ENCODE data around the gene PEX5L. TPM values are rescaled to one million over a fixed set of nuclear protein-coding genes. Genes with fewer than 3 reads are reported as not detected.

The PEX5L gene
- total and polyA plus RNA-seq, 8 donors: 0.08 to 2.4 TPM; not detected in 6

DNA sequence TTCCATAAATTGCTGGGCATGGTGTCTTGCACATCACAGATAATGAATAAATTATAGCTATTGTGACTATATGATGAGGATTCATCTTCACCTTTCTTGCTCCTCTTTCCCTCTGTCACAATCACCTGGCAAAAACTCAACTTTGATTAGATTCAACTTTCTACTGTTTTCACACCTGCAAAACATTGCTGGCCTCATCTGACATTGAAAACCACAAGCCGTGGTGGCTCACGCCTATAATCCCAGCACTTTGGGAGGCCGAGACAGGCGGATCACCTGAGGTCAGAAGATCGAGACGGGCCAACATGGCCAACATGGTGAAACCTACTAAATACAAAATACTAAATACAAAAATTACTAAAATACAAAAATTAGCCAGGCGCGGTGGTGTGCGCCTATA is 12.7 kb upstream of the PEX5L start:
- no peak for TF ChIP-seq EP300 (IDR thresholded peaks at IDR 0.05)
- no peak for TF ChIP-seq POLR2A (IDR thresholded peaks at IDR 0.05)
- TF ChIP-seq, protein P1, sequence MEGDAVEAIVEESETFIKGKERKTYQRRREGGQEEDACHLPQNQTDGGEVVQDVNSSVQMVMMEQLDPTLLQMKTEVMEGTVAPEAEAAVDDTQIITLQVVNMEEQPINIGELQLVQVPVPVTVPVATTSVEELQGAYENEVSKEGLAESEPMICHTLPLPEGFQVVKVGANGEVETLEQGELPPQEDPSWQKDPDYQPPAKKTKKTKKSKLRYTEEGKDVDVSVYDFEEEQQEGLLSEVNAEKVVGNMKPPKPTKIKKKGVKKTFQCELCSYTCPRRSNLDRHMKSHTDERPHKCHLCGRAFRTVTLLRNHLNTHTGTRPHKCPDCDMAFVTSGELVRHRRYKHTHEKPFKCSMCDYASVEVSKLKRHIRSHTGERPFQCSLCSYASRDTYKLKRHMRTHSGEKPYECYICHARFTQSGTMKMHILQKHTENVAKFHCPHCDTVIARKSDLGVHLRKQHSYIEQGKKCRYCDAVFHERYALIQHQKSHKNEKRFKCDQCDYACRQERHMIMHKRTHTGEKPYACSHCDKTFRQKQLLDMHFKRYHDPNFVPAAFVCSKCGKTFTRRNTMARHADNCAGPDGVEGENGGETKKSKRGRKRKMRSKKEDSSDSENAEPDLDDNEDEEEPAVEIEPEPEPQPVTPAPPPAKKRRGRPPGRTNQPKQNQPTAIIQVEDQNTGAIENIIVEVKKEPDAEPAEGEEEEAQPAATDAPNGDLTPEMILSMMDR (IDR thresholded peaks at IDR 0.05): no peak
- no peak for TF ChIP-seq POLR2AphosphoS5 (IDR thresholded peaks at IDR 0.05)
- WGBS, 5 donors: 55 to 67% (median 63%) methylated on average over 9 of the region's 9 CpGs
- Histone ChIP-seq H3K27me3 (no peaks in the 10 kb centered on the region), H3K9me3 (no peaks in the 10 kb centered on the region), H3K36me3 (no peaks in the 10 kb centered on the region), H3K4me3 (no peak overlapping the region), H3K4me1 (no peaks in the 10 kb centered on the region), H3K27ac (peak overlapping the region in 1 of 5 donors; percentile 7)
- no peak for DNase-seq
- intact Hi-C loops (cut with DNase I; ENCODE audit: low total_unique reads): no loop called here

DNA sequence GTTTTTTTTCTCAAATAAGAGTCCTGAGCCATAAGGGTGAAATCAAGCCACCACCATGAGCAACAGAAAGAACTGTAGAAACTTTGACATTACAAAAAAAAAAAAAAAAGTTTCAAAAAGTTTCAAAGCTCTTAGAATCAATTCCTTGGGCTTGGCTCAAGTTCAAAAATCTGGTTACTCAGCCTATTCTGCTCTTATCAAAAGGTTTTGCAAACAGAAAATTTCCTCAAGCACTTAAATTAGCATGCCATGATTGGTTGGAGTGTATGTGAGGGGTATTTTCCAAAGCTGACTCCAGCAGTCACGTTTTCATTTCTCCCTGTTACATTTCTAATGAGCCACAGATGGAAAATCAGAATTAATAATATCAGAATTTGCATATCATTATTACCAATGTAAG is 12.1 kb upstream of the PEX5L start:
- DNase-seq: peak in 1 of 2 donors; percentile 78
- no peaks in the 10 kb centered on the region for H3K9me3 ChIP-seq
- no peaks in the 10 kb centered on the region for H3K4me1 ChIP-seq
- no peak for TF ChIP-seq EP300 (IDR thresholded peaks at IDR 0.05)
- TF ChIP-seq POLR2AphosphoS5 (IDR thresholded peaks at IDR 0.05): peak in 1 of 3 donors; percentile 13
- WGBS, 5 donors: 7 to 17% (median 13%) methylated on average over 1 of the region's 1 CpG
- H3K27ac ChIP-seq: peak overlapping the region in 1 of 5 donors; percentile 7
- intact Hi-C loops (cut with DNase I; ENCODE audit: low total_unique reads): no loop called here
- no peaks in the 10 kb centered on the region for H3K36me3 ChIP-seq
- no peaks in the 10 kb centered on the region for H3K27me3 ChIP-seq
- H3K4me3 ChIP-seq: no peak overlapping the region

DNA sequence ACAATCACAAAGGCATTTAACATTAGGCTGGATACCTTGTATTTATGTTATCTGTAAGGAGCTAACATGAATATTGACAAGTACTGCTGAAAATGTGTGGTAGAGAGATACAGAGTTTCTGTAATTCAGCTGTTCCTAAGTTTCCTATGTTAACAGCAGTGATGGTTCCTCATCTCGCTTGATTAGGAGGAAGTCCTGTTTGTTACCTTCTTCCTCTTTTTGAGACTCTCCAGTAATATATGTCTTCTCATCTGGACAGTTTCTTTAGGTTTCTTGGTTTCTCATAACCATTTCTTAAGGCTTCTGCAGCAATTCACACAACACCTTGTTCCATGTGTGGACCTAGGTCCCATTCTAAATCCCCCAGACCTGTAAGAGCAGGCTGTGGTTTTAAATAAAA is 11.4 kb upstream of the PEX5L start:
- no peak for TF ChIP-seq EP300 (IDR thresholded peaks at IDR 0.05)
- TF ChIP-seq, protein P1 (IDR thresholded peaks at IDR 0.05): no peak
- TF ChIP-seq POLR2AphosphoS5 (IDR thresholded peaks at IDR 0.05): no peak
- TF ChIP-seq POLR2A (IDR thresholded peaks at IDR 0.05): no peak
- Histone ChIP-seq H3K27me3 (no peaks in the 10 kb centered on the region), H3K4me1 (no peaks in the 10 kb centered on the region), H3K27ac (no peak overlapping the region), H3K4me3 (no peak overlapping the region), H3K36me3 (no peaks in the 10 kb centered on the region), H3K9me3 (no peaks in the 10 kb centered on the region)
- intact Hi-C loops (cut with DNase I; ENCODE audit: low total_unique reads): no loop called here
- no peak for DNase-seq
- 59 to 80% (median 70%) methylated on average over 1 of the region's 1 CpG for WGBS, 5 donors

GRCh38 chr3:180040966-180041365 is 4.2 kb upstream of the PEX5L start:
- TF ChIP-seq EP300 (IDR thresholded peaks at IDR 0.05) (no peak), POLR2A (IDR thresholded peaks at IDR 0.05) (no peak), POLR2AphosphoS5 (IDR thresholded peaks at IDR 0.05) (no peak)
- TF ChIP-seq, protein P1 (IDR thresholded peaks at IDR 0.05): no peak
- no peak overlapping the region for H3K27ac ChIP-seq
- no peak overlapping the region for H3K4me3 ChIP-seq
- H3K4me1 ChIP-seq: peaks cover 0 to 13% (median 9%) of the 10 kb centered on the region in 4 donors
- intact Hi-C loops (cut with DNase I; ENCODE audit: low total_unique reads): no loop called here
- no peaks in the 10 kb centered on the region for H3K9me3 ChIP-seq
- H3K27me3 ChIP-seq: peaks cover 0 to 33% (median 17%) of the 10 kb centered on the region in 3 donors
- H3K36me3 ChIP-seq: no peaks in the 10 kb centered on the region
- 62 to 78% (median 75%) methylated on average over 4 of the region's 4 CpGs for WGBS, 5 donors
- no peak for DNase-seq

DNA sequence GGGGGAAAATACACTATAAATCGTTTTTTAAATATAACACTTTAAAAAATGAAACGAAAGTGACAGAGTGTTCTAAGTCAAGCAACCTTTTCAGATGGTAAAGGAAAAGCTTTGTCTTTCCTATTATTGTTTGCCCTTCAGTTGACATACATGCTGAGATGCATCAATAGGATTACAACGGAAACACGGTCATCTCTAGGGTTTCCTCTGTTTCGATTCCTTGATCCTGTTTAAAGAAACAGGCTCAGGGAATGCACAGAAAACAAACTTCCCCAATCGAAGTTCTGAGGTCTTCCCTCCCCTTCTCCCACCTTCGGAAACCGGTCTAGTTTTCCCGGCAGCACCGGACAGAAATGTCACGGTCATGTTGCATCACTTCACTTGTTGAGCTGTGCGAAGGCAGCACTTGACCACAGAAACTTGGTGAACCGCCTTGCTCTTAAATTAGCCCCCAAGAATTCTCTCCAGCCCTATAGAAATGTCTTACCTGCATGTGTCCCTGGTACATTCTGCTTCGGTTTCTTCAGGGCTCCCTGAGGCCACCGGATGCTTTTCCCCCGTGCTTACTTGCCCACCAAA is 556 bp downstream of the PEX5L start:
- peaks cover 0 to 13% (median 9%) of the 10 kb centered on the region in 4 donors for H3K4me1 ChIP-seq
- TF ChIP-seq POLR2AphosphoS5 (IDR thresholded peaks at IDR 0.05): no peak
- TF ChIP-seq, protein P1 (IDR thresholded peaks at IDR 0.05): no peak
- no peak for TF ChIP-seq POLR2A (IDR thresholded peaks at IDR 0.05)
- TF ChIP-seq EP300 (IDR thresholded peaks at IDR 0.05): no peak
- WGBS, 5 donors: 2 to 7% (median 4%) methylated on average over 14 to 16 of the region's 16 CpGs
- H3K4me3 ChIP-seq: peak overlapping the region; percentile 30 to 53 (median 44)
- DNase-seq: no peak
- H3K27me3 ChIP-seq: peaks cover 0 to 65% (median 22%) of the 10 kb centered on the region in 3 donors
- H3K36me3 ChIP-seq: no peaks in the 10 kb centered on the region
- intact Hi-C loops (cut with DNase I; ENCODE audit: low total_unique reads): no loop called here
- no peak overlapping the region for H3K27ac ChIP-seq
- H3K9me3 ChIP-seq: no peaks in the 10 kb centered on the region

Measured in stomach (tissue), 9 donors.